Esophagus muscularis mucosa (tissue), 4 donors: ENCODE data around the gene UNG.

ENCODE experiments used
- EP300 ChIP-seq: sonication (generic); formaldehyde crosslinking; IDR thresholded peaks from one replicate; pipeline ENCODE4 v1.6.1; 2017; ENCODE audit warnings: antibody characterized with exemption
- POLR2A ChIP-seq: fragments of 450-650 bp; IDR thresholded peaks from one replicate; pipeline ENCODE4 v1.6.1; 2017; ENCODE audit warnings: antibody characterized with exemption, moderate library complexity, mild to moderate bottlenecking, low read depth
- POLR2AphosphoS5 ChIP-seq, 2 donors: sonication (generic); formaldehyde crosslinking; IDR thresholded peaks; one replicate each; pipeline ENCODE4 v1.6.1; 2017; ENCODE audit warnings: antibody characterized with exemption in 2 of 2
- TF ChIP-seq, protein P1 (sequence below), 3 experiments: fragments of 200-600 bp in 2 of 3; fragments of 450-650 bp in 1 of 3; sonication (generic) in 2 of 3; IDR thresholded peaks; one replicate each; pipeline ENCODE4 v1.5.1; 2017 to 2019; ENCODE audit warnings: antibody characterized with exemption in 3 of 3, mild to moderate bottlenecking in 2 of 3, moderate library complexity in 1 of 3

DNA sequence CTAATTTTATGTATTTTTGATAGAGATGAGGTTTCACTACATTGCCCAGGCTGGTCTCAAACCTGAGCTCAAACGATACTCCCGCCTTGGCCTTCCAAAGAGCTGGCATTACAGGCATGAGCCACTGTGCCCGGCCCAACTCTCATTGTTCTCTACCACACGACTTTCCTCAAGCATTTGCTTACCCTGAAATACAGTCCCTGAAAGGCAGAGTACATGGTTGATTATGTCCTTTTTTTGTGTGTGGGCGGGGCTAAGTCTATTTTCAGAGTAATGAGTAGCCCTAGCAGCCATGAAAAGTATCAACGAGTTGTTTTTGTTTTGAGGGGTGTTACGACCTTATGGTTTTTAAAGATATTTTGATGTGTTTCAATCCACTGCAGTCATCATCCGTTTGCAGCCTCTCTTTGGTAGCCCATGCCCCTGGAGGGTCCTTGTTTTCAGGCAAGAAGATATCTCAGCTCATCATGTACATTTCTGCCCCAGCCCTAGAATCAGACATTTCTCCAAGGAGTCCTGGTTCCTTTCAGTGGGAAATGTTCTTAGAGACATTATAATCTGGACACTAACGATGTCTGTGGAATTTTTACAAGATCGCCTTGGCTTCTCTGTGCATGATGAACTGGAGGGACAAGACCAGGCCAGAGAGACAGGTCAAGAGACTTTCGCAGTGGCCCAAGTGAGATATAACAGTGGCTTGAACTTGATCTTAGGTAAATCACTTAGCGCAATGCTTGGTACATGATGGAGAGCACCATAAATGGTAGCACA is 27.7 kb downstream of the UNG start:
- TF ChIP-seq, protein P1, sequence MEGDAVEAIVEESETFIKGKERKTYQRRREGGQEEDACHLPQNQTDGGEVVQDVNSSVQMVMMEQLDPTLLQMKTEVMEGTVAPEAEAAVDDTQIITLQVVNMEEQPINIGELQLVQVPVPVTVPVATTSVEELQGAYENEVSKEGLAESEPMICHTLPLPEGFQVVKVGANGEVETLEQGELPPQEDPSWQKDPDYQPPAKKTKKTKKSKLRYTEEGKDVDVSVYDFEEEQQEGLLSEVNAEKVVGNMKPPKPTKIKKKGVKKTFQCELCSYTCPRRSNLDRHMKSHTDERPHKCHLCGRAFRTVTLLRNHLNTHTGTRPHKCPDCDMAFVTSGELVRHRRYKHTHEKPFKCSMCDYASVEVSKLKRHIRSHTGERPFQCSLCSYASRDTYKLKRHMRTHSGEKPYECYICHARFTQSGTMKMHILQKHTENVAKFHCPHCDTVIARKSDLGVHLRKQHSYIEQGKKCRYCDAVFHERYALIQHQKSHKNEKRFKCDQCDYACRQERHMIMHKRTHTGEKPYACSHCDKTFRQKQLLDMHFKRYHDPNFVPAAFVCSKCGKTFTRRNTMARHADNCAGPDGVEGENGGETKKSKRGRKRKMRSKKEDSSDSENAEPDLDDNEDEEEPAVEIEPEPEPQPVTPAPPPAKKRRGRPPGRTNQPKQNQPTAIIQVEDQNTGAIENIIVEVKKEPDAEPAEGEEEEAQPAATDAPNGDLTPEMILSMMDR (IDR thresholded peaks at IDR 0.05) = no peak
- TF ChIP-seq POLR2A = no peak
- no peak for TF ChIP-seq POLR2AphosphoS5 (IDR thresholded peaks at IDR 0.05)
- TF ChIP-seq EP300 = no peak
